Activated B cell treated with CpG ODN at 0.5 μM for 24 hours (primary cell): ENCODE measurements around the gene ZNF664. TPM values are rescaled to one million over a fixed set of nuclear protein-coding genes. Genes with fewer than 3 reads are reported as not detected.

ENCODE experiments used
- ATAC-seq: fragments of 200-7000 bp; cut with Tn5 transposase; one replicate; pipeline ENCODE4 v1.10.0; 2021; ENCODE audit warnings: low read depth, mild to moderate bottlenecking, moderate library complexity
- CTCF ChIA-PET: fragments of 350-600 bp; sonication (Branson Sonifier 250); formaldehyde crosslinking; loops from one replicate; lab custom pipeline; 2021; ENCODE audit warnings: antibody characterized with exemption; lab: Charles Lee
- POLR2A ChIA-PET: fragments of 350-600 bp; sonication (Branson Sonifier 250); formaldehyde crosslinking; loops from one replicate; lab custom pipeline; 2021; ENCODE audit warnings: antibody characterized with exemption; lab: Charles Lee
- DNase-seq: peaks from one replicate; pipeline ENCODE4 v3.0.0; 2022
- H3K27ac Mint-ChIP-seq: one replicate; pipeline ENCODE4 v1.8.0; 2020; ENCODE audit warnings: mixed read lengths
- H3K27me3 Mint-ChIP-seq: one replicate; pipeline ENCODE4 v1.8.0; 2021; ENCODE audit warnings: mixed read lengths
- H3K36me3 Mint-ChIP-seq: one replicate; pipeline ENCODE4 v1.8.0; 2021; ENCODE audit warnings: low read depth, mixed read lengths
- H3K4me1 Mint-ChIP-seq: one replicate; pipeline ENCODE4 v1.8.0; 2021; ENCODE audit warnings: mixed read lengths
- H3K4me3 Mint-ChIP-seq: one replicate; pipeline ENCODE4 v1.8.0; 2020; ENCODE audit warnings: mild to moderate bottlenecking, mixed read lengths
- H3K9me3 Mint-ChIP-seq: one replicate; pipeline ENCODE4 v1.8.0; 2020; ENCODE audit warnings: mixed read lengths
- CTCF ChIP-seq: fragments of 200-600 bp; IDR thresholded peaks from one replicate; pipeline ENCODE4 v1.8.0; 2022; ENCODE audit warnings: antibody characterized with exemption, mild to moderate bottlenecking
- intact Hi-C: fragments of 100-400 bp; cut with micrococcal nuclease; formaldehyde crosslinking; loops from one replicate; pipeline ENCODE4 v1.15.1; 2024
- total RNA-seq: library from RNA; stranded (reverse); gene quantifications from 2 replicates; pipeline ENCODE4 v1.2.3, GENCODE V29; 2022

The ZNF664 gene
- total RNA-seq, 1 donor from 2014 or later: 40.7 TPM

- Mint-ChIP-seq H3K36me3 (peaks cover 11% of the 10 kb centered on the region), H3K4me3 (no peak overlapping the region), H3K27me3 (peaks cover 3% of the 10 kb centered on the region), H3K4me1 (no peaks in the 10 kb centered on the region), H3K27ac (no peak overlapping the region), H3K9me3 (peaks cover 24% of the 10 kb centered on the region)
- TF ChIP-seq CTCF: no peak
- DNase-seq (no peak), ATAC-seq (no peak)
- POLR2A ChIA-PET: no interaction called here
- intact Hi-C loops: no loop called here
- CTCF ChIA-PET: interaction anchor here (1.3 kb wide), 1 partner anchor 13 kb away, joined by 3 read pairs; no protein-coding TSS in a partner anchor
These were observed 72.8 kb downstream of the ZNF664 start for GRCh38 chr12:124045671-124046455.

- TF ChIP-seq CTCF: no peak
- Mint-ChIP-seq H3K27me3 (peaks cover 3% of the 10 kb centered on the region), H3K36me3 (peaks cover 11% of the 10 kb centered on the region), H3K27ac (no peak overlapping the region), H3K4me1 (no peaks in the 10 kb centered on the region), H3K4me3 (no peak overlapping the region), H3K9me3 (peaks cover 24% of the 10 kb centered on the region)
- intact Hi-C loops: no loop called here
- DNase-seq (no peak), ATAC-seq (no peak)
- POLR2A ChIA-PET: no interaction called here
- CTCF ChIA-PET: interaction anchor here (0.9 to 1.3 kb wide), 2 partner anchors 14 to 274 kb away, joined by 3 read pairs; no protein-coding TSS in a partner anchor
These were observed 73.4 kb downstream of the ZNF664 start for GRCh38 chr12:124046456-124046740.

DNA sequence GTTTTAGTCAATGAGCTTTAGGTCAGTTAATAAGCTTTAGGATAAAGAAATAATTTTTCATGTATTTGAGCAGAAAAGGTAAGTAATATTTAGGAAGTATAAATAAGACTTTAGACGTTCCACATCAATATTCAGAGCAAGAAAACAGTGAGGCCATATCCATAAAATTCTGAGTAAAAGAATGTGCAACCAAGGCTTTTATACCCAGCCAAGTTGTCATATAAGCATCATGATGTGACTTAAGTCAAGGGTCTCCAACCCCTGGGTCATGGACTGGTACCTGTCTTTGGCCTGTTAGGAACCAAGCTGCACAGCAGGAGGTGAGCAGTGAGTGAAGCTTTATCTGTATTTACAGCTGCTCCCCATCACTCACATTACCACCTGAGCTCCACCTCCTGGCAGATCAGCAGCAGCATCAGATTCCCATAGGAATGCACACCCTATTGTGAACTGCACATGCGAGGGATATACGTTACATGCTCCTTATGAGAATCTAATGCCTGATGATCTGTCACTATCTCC, 74.1 kb downstream of the ZNF664 start:
- peaks cover 3% of the 10 kb centered on the region for H3K27me3 Mint-ChIP-seq
- no peak for TF ChIP-seq CTCF
- H3K4me1 Mint-ChIP-seq: no peaks in the 10 kb centered on the region
- CTCF ChIA-PET: interaction anchor here (0.6 to 1.3 kb wide), 3 partner anchors 10 to 274 kb away, joined by 3 read pairs; no protein-coding TSS in a partner anchor
- H3K27ac Mint-ChIP-seq: no peak overlapping the region
- POLR2A ChIA-PET: no interaction called here
- intact Hi-C loops: no loop called here
- peaks cover 24% of the 10 kb centered on the region for H3K9me3 Mint-ChIP-seq
- H3K4me3 Mint-ChIP-seq: no peak overlapping the region
- no peak for ATAC-seq
- DNase-seq: no peak
- H3K36me3 Mint-ChIP-seq: peaks cover 11% of the 10 kb centered on the region

- Mint-ChIP-seq H3K27ac (no peak overlapping the region), H3K4me3 (no peak overlapping the region), H3K36me3 (peaks cover 11% of the 10 kb centered on the region), H3K27me3 (peaks cover 4% of the 10 kb centered on the region), H3K4me1 (no peaks in the 10 kb centered on the region), H3K9me3 (peaks cover 24% of the 10 kb centered on the region)
- intact Hi-C loops: no loop called here
- ChIA-PET POLR2A (no interaction called here), CTCF (interaction anchor here (0.9 kb wide), 1 partner anchor 207 kb away, joined by 3 read pairs; no protein-coding TSS in a partner anchor)
- no peak for DNase-seq
- ATAC-seq: no peak
- no peak for TF ChIP-seq CTCF
These were observed 76.6 kb downstream of the ZNF664 start for GRCh38 chr12:124049451-124050094.

DNA sequence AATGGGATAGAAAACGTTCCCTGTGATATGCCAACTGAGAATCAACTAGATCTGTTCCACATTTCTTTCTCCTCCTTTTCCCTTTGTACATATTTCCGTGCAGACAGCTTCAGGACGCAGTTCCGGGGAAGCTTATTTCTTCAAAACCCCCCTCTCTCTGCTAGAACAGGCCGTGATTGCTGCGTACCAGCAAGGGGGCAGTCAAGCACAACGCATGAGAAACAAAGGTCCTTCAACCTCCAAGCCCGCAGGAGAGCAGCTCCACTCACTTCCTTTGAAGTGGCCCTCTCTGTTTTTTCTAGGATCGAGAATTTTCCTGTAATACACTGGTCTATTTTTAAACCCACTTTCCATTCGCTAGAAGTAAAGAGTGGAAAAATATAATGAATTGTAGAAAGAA, 80.8 kb downstream of the ZNF664 start:
- H3K4me1 Mint-ChIP-seq: no peaks in the 10 kb centered on the region
- peaks cover 2% of the 10 kb centered on the region for H3K36me3 Mint-ChIP-seq
- DNase-seq (no peak), ATAC-seq (no peak)
- peaks cover 10% of the 10 kb centered on the region for H3K27me3 Mint-ChIP-seq
- TF ChIP-seq CTCF: no peak
- no peak overlapping the region for H3K27ac Mint-ChIP-seq
- intact Hi-C loops: no loop called here
- peaks cover 3% of the 10 kb centered on the region for H3K9me3 Mint-ChIP-seq
- H3K4me3 Mint-ChIP-seq: no peak overlapping the region
- ChIA-PET CTCF (no interaction called here), POLR2A (no interaction called here)
